HG03196 (cell line): Measurements from ENCODE around the gene FAM177A1.
"Not testable (repeated sequence)": the region's sequence is repeated elsewhere in the genome, so short reads cannot be mapped to it uniquely, and the experiment has no call there.

Source experiments
- ATAC-seq: cut with Tn5 transposase; IDR thresholded peaks from one replicate; pipeline ENCODE4 v1.9.1; 2021; ENCODE audit not compliant: unreplicated experiment

The FAM177A1 gene

GRCh38 chr14:35046048-35046750 lies at the start of gene FAM177A1:
Gene FAM177A1, plus strand, starts transcription at chr14:35046272. Its CDS starts 192 bp downstream, at chr14:35046464.
- peak; percentile 96 for ATAC-seq

- ATAC-seq, result no peak
Observed at GRCh38 chr14:34997762-34998161, 48.3 kb upstream of the FAM177A1 start.

- no peak for ATAC-seq
Observed at GRCh38 chr14:34999500-34999899, 46.6 kb upstream of the FAM177A1 start.

- ATAC-seq, result no peak
Observed at GRCh38 chr14:35001621-35002020, 44.5 kb upstream of the FAM177A1 start.

- no peak for ATAC-seq
Observed at GRCh38 chr14:35004839-35005238, 41.2 kb upstream of the FAM177A1 start.

GRCh38 chr14:35016568-35016967 lies 29.5 kb upstream of the FAM177A1 start:
- ATAC-seq, result no peak

- no peak for ATAC-seq
Observed at GRCh38 chr14:35020713-35021112, 25.4 kb upstream of the FAM177A1 start.

- ATAC-seq, result no peak
Observed at GRCh38 chr14:35028435-35028834, 17.6 kb upstream of the FAM177A1 start.

- no peak for ATAC-seq
Observed at GRCh38 chr14:35032562-35032961, 13.5 kb upstream of the FAM177A1 start.

- no peak for ATAC-seq
Observed at GRCh38 chr14:35034440-35034833, 11.6 kb upstream of the FAM177A1 start.

- ATAC-seq, result not testable (repeated sequence)
Observed at GRCh38 chr14:35034944-35035554, 11.0 kb upstream of the FAM177A1 start.

GRCh38 chr14:35038312-35038711 lies 7.8 kb upstream of the FAM177A1 start:
- not testable (repeated sequence) for ATAC-seq

GRCh38 chr14:35042632-35043031 lies 3.4 kb upstream of the FAM177A1 start:
- no peak for ATAC-seq

- no peak for ATAC-seq
Observed at GRCh38 chr14:35043046-35043445, 3.0 kb upstream of the FAM177A1 start.

- ATAC-seq, result no peak
Observed at GRCh38 chr14:35044939-35045797, 904 bp upstream of the FAM177A1 start.

GRCh38 chr14:35045798-35046047 lies 349 bp upstream of the FAM177A1 start:
- no peak for ATAC-seq

GRCh38 chr14:35046751-35047536 lies 872 bp downstream of the FAM177A1 start:
- peak; percentile 30 for ATAC-seq

GRCh38 chr14:35047976-35048513 lies 2.0 kb downstream of the FAM177A1 start:
- ATAC-seq, result no peak

- ATAC-seq, result no peak
Observed at GRCh38 chr14:35050652-35051051, 4.6 kb downstream of the FAM177A1 start.

GRCh38 chr14:35051796-35052195 lies 5.7 kb downstream of the FAM177A1 start:
- ATAC-seq, result no peak

- ATAC-seq, result no peak
Observed at GRCh38 chr14:35052637-35053036, 6.6 kb downstream of the FAM177A1 start.
